Subcutaneous adipose tissue (tissue), 4 donors: ENCODE measurements around the gene TUBGCP3. TPM values are rescaled to one million over a fixed set of nuclear protein-coding genes. Genes with fewer than 3 reads are reported as not detected.

Experiments used
- CTCF ChIP-seq: fragments of 450-650 bp; IDR thresholded peaks from one replicate; pipeline ENCODE4 v1.5.1; 2016; ENCODE audit warnings: low read depth, mild to moderate bottlenecking, control low read depth, antibody characterized with exemption, moderate library complexity
- total RNA-seq, 4 donors: library from RNA; depleted of rRNA; stranded (reverse); fragments of >200 nt; gene quantifications; one replicate each; pipeline ENCODE4 v1.1.0, GENCODE V29; 2016

TUBGCP3 gene
- total RNA-seq, 4 donors from 2014 or later: 29.2 to 44.8 (median 34.8) TPM

- no peak for TF ChIP-seq CTCF
Measured at GRCh38 chr13:112606109-112607001, 18.4 kb upstream of the TUBGCP3 start.

- TF ChIP-seq CTCF: no peak
Measured at GRCh38 chr13:112605531-112605990, 17.6 kb upstream of the TUBGCP3 start.

- no peak for TF ChIP-seq CTCF
Measured at GRCh38 chr13:112603641-112604225, 15.8 kb upstream of the TUBGCP3 start.

- no peak for TF ChIP-seq CTCF
Measured at GRCh38 chr13:112602189-112602588, 14.2 kb upstream of the TUBGCP3 start.

- no peak for TF ChIP-seq CTCF
Measured at GRCh38 chr13:112601371-112601770, 13.4 kb upstream of the TUBGCP3 start.

GRCh38 chr13:112596235-112596634 is 8.3 kb upstream of the TUBGCP3 start:
- TF ChIP-seq CTCF: no peak

- TF ChIP-seq CTCF: no peak
Measured at GRCh38 chr13:112592647-112593046, 4.7 kb upstream of the TUBGCP3 start.
